Activated naive CD4-positive, alpha-beta T cell treated with Interleukin-2 at 50 U/mL for 16 hours (primary cell): Measurements from ENCODE around the gene FAM184A.
"Not testable (repeated sequence)": the region's sequence is repeated elsewhere in the genome, so short reads cannot be mapped to it uniquely, and the experiment has no call there.

Experiments
- DNase-seq: peaks from one replicate; pipeline ENCODE4 v3.0.0-alpha.2; 2020

FAM184A gene

GRCh38 chr6:119006974-119007373, 71.5 kb downstream of the FAM184A start:
- no peak for DNase-seq

GRCh38 chr6:119002069-119002468, 76.4 kb downstream of the FAM184A start:
- no peak for DNase-seq

GRCh38 chr6:118999494-119000040, 78.9 kb downstream of the FAM184A start:
- no peak for DNase-seq

GRCh38 chr6:118997426-118997825, 81.0 kb downstream of the FAM184A start:
- not testable (repeated sequence) for DNase-seq

DNA sequence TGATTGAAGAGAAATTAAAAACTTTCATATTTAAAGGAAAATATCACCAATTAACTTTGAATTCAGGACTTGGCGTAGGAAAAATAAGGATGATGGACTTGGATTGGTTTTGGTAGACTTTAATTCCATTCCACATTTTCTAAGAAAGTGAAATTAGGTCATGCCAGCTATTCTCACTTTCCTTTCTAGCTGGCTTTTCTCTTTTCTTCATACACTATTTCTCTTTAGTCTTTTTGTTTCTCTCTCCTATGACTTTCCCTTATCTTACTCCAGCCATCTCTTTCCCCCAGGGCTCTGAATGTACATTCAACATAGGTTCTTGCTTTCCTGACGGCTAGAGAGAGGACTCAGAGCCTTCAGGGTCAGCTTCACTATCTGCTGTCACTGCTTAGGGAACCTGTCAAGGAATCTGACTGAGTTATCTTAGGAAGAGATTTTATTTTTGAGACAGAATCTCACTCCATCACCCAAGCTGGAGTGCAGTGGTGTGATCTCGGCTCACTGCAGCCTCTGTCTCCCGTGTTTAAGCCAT, 82.1 kb downstream of the FAM184A start:
- no peak for DNase-seq

DNA sequence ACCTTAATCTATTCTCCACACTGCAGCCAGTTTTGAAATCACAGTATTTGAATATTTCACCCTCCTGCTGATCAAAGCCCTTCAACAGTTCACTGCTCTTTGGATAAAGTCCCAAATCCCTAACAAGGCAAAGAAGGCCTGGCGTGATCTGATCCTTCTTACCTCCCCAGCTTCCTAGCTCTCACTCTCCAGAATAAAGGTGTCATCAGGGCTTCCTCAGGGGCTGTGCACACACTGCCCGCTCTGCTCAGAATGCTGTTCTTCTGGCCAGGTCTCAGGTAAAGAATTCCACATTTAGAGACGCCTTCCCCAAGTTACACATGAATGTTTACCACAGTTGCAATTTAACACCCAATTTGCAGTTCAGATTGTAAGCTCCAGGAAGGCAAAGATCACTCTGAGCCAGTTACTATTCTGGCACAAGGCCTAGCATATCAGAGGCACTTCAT, 84.6 kb downstream of the FAM184A start:
- no peak for DNase-seq

DNA sequence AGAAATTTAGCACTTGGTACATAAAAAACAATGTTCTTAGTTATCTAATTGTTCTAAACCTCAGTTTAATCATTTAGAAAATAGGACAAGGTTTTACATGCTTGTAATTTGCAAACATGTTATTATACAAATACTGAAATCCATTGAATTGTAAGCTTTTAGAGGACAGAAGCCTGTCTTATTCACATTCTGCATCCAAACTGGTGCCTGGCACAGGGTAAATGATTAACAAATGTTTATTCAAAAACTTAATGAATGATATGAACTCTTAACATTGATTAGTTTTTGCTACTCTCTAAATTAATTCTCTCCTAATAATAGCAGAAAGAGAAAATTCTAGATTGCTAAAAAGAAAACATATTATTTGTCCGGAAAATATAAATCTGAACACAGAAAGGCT, 85.1 kb downstream of the FAM184A start:
- no peak for DNase-seq

DNA sequence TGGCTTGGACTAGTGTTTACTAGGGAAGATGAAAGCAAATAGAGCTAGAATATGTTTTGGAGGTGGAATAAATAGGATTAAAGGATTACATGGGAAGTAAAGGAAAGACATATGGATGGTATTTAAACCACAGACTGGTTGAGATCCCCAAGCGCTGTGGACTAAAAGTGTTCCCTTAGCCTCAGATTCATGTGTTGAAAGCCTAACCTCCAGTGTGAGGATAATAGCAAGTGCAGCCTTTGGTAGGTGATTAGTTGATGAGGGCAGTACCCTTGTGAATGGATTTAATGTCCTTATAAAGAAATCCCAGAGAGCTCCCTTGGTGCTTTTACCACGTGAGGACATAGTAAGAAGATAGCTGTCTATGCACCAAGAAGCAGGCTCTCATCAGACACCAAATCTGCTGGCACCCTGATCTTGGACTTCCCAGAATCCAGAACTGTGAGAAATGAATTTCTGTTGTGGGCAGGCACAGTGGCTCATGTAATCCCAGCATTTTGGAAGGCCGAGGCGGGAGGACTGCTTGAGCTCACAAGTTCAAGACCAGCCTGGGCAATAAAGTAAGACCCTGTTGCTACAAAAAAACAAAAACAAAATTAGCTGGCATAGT, 86.2 kb downstream of the FAM184A start:
- no peak for DNase-seq

DNA sequence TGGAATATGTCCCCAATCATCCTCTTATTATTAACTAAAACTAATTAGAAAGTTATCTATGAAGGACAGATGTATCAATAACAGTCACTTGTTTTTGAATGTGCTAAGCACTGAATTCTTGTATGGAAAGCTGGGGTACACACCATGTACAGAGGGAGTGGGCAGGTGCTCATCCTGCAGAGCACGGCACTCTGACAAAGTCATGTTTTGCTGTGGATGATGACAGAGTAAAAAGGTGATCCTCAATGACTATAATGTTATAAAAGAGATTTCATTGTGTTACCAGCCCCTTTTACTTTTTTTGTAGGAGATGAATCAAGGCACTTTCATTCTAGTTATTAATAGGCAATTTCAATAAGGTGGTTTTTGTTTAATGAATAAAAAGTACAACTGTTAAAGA, 92.2 kb downstream of the FAM184A start:
- no peak for DNase-seq

GRCh38 chr6:118985123-118985830, 93.2 kb downstream of the FAM184A start:
- no peak for DNase-seq

GRCh38 chr6:118984342-118984741, 94.1 kb downstream of the FAM184A start:
- DNase-seq = no peak

DNA sequence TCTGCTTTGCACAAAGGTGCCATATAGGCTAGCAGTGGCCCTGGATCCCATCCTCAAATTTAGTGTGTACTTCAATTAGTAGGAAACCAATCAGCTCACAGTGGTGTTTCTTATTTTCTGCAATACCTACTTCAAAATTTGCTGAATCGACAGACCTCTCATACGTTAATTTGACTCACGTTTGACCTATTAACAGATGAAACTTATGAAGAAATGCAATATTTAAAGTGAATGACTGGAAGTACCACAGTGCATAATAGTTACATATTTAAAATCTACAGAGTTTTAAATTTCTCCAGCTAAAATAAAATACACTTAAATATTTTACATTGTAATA, 95.9 kb downstream of the FAM184A start:
- no peak for DNase-seq

GRCh38 chr6:118981884-118982574, 96.4 kb downstream of the FAM184A start:
- no peak for DNase-seq

DNA sequence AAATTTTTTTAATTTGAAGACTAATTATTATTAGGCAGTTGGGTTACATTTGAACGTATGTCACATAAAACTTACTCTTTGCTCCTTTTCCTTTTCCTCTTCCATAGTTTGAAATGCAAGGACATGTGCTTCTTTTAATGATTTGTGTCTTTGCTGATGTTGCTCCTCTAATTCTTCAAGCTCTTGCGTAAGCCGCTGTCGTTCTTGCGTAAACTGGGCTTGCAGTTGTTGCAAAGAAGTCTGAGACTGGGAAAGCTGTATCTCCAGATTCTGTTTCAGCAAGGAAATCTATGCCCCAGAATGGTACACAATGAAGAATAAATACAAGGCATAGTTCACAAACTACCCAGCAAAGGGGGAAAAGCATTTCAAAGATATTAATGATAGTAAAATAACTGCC, 98.4 kb downstream of the FAM184A start:
- DNase-seq = no peak

DNA sequence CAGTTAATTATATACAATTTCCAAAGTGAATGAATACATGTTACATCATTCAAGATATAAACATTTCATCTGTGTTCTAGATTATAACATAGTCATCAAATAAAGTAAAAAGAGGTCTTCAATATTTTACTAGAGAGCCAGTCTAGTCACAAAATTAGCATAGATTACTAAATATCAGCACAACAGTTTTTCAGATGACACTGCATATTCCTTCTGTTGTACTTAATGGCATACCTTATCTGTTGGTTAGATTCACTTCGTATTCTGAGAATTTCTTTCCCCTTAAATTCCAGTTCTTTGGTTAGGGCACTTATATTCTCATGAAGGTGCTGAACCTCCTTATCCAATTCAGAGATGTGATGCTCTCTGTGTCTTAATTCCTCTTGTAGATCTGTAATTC, 103.7 kb downstream of the FAM184A start:
- no peak for DNase-seq

DNA sequence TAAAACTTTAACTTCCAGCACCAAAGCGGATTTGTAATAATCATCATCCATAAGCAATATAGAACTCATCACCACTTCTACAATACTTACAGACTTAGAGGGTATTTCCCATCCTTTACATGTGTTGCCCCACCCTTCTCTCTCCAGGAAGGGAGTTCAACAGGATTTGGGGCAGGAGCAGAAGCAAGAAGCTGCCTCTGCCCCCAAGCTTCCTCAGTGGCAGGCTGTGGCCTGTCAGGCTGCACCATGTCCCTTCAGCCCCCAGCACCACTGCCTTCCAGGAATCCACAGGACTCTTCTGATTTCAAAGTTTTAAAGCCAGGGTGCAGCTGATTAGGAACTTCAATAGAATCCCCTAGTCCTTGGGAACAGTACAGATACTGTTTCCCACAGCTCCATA, 106.8 kb downstream of the FAM184A start:
- DNase-seq = no peak

DNA sequence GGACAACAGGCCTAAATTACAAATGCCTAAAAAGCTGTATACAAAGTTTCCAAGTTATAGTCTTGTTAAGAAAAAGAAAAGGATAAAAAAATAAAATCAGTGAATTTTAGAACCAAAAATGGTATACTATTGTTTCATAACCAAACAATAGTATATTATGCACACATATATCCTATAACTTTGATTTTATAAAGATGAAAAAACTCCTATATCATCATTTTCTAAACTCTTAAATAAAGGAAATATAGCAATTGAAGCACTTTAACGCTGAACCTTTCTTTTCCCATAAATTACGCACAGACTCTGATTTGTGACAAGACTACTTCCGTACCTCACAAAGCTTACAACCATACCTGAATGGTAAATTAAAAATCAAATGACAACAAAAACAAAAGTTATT, 107.6 kb downstream of the FAM184A start:
- DNase-seq = no peak

DNA sequence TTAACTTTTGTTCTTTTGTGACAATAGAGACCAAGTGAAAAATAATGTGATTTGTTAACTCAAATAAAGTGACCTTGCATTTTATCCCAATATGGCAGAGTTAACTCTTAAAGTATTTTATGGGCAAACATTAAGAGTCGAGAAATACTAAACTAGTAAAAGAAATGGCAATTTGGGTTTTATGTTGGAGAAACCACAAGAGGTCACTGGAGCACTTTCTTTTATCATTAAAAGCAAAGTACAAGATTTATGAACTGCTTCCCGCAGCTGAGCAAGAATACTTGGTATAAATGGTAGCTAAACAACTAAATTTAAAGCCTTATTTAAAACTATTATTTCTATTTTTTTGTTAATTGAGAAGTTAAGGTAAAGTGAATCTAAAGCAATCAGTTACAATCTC, 110.0 kb downstream of the FAM184A start:
- no peak for DNase-seq

GRCh38 chr6:118967239-118967638, 111.2 kb downstream of the FAM184A start:
- no peak for DNase-seq

GRCh38 chr6:118965843-118966370, 112.6 kb downstream of the FAM184A start:
- DNase-seq = no peak

- DNase-seq = no peak
Measured at GRCh38 chr6:118965371-118965770, 113.1 kb downstream of the FAM184A start.

DNA sequence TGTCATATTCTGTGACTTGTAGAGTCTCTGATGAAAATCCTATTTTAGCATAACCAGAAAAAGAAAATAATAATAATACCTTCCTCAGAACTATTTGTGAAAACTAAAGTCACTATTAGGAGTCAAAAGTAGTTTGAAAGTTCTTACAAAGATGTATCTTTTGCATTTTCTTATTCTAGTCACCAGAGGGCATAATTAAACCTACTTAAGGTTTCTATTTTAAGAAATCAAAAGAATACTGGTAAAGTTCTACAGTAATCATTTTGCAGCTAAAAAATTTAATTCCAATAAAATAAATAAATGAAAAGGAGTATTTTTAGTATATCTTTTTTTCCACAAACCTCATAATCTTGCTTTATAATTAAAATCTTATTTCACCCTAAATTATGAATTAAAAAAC, 115.5 kb downstream of the FAM184A start:
- DNase-seq = no peak

DNA sequence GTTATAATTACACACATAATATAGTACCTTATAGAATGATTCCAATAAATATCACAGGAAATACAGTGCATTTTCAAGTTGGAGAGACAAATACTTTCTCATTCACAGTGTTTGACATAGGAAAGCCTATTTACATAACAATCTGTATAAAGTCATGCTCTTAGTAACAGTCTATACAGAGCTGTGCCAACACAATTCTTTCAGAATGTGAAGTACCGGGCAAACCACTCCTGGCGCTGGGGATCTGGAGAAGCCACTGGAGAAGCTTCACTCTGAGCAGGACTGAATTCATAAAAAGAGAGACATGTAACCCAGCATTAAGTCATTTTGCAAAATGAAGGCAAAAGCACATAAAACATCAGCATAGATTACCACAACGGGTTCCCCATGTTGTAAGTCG, 118.6 kb downstream of the FAM184A start:
- DNase-seq = no peak

DNA sequence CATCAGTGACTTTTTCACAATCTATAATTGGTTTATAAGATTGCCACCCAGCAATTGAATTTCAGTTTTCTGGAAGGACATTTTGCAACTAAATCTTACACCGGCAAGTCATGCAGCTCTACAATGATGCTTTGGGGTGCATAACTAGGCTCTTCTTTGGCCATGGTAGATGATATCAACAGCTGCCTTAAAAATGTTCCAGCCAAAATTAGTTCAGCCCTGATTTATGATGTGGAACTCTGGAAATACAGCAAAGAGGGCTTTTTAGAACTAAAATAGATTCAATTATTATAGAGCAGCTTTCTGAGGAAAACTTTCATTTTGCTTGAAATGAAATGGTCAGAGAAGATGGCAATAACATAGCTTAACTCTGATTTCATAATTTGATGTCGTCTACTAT, 125.1 kb downstream of the FAM184A start:
- DNase-seq = no peak
